ENCODE measurements around the gene APBA2. TPM values are rescaled to one million over a fixed set of nuclear protein-coding genes. Genes with fewer than 3 reads are reported as not detected.

Gene APBA2
- total RNA-seq, 1 experiment from 2014 or later: 12.9 TPM

GRCh38 chr15:28996289-28996688, 110.5 kb downstream of the APBA2 start:
- ChIA-PET POLR2A (ENCODE audit: low non-redundant PET) (no interaction called here), CTCF (no interaction called here)
- no peaks in the 10 kb centered on the region for H3K27me3 ChIP-seq (replicated peaks; ENCODE audit: insufficient read depth, low read depth, low read length, poor library complexity)
- no peak for TF ChIP-seq EZH2 (IDR thresholded peaks at IDR 0.05; ENCODE audit: borderline replicate concordance, low read depth, low read length, poor library complexity, severe bottlenecking)
- TF ChIP-seq CTCF (conservative IDR thresholded peaks at IDR 0.05; ENCODE audit: low read depth, low read length): no peak
- intact Hi-C loops (cut with micrococcal nuclease; ENCODE audit: unreplicated experiment): no loop called here
- no peaks in the 10 kb centered on the region for H3K9me3 ChIP-seq (ENCODE audit: low read depth, low read length, poor library complexity, severe bottlenecking)
- H3K4me1 ChIP-seq (ENCODE audit: insufficient read depth, low read length, poor library complexity, severe bottlenecking): no peaks in the 10 kb centered on the region
- H3K36me3 ChIP-seq (ENCODE audit: insufficient read depth, low read length, poor library complexity, severe bottlenecking): no peaks in the 10 kb centered on the region
- no peak for DNase-seq (ENCODE audit: low spot score)
- no peak overlapping the region for H3K4me3 ChIP-seq (ENCODE audit: low read depth, low read length, poor library complexity, severe bottlenecking)
- no peak overlapping the region for H3K27ac ChIP-seq (ENCODE audit: low read depth, low read length, poor library complexity, severe bottlenecking)
- no TSS peak for BruUV-seq (replicated peaks)

GRCh38 chr15:28996953-28997352, 111.2 kb downstream of the APBA2 start:
- no peaks in the 10 kb centered on the region for H3K9me3 ChIP-seq (ENCODE audit: low read depth, low read length, poor library complexity, severe bottlenecking)
- no peak for DNase-seq (ENCODE audit: low spot score)
- ChIA-PET CTCF (no interaction called here), POLR2A (ENCODE audit: low non-redundant PET) (no interaction called here)
- BruUV-seq (replicated peaks): no TSS peak
- H3K4me3 ChIP-seq (ENCODE audit: low read depth, low read length, poor library complexity, severe bottlenecking): no peak overlapping the region
- no peaks in the 10 kb centered on the region for H3K27me3 ChIP-seq (replicated peaks; ENCODE audit: insufficient read depth, low read depth, low read length, poor library complexity)
- intact Hi-C loops (cut with micrococcal nuclease; ENCODE audit: unreplicated experiment): no loop called here
- no peak overlapping the region for H3K27ac ChIP-seq (ENCODE audit: low read depth, low read length, poor library complexity, severe bottlenecking)
- H3K36me3 ChIP-seq (ENCODE audit: insufficient read depth, low read length, poor library complexity, severe bottlenecking): no peaks in the 10 kb centered on the region
- no peak for TF ChIP-seq CTCF (conservative IDR thresholded peaks at IDR 0.05; ENCODE audit: low read depth, low read length)
- TF ChIP-seq EZH2 (IDR thresholded peaks at IDR 0.05; ENCODE audit: borderline replicate concordance, low read depth, low read length, poor library complexity, severe bottlenecking): no peak
- H3K4me1 ChIP-seq (ENCODE audit: insufficient read depth, low read length, poor library complexity, severe bottlenecking): no peaks in the 10 kb centered on the region

GRCh38 chr15:28997791-28998190, 112.0 kb downstream of the APBA2 start:
- Histone ChIP-seq H3K4me3 (ENCODE audit: low read depth, low read length, poor library complexity, severe bottlenecking) (no peak overlapping the region), H3K9me3 (ENCODE audit: low read depth, low read length, poor library complexity, severe bottlenecking) (no peaks in the 10 kb centered on the region), H3K4me1 (ENCODE audit: insufficient read depth, low read length, poor library complexity, severe bottlenecking) (no peaks in the 10 kb centered on the region), H3K27ac (ENCODE audit: low read depth, low read length, poor library complexity, severe bottlenecking) (no peak overlapping the region), H3K36me3 (ENCODE audit: insufficient read depth, low read length, poor library complexity, severe bottlenecking) (no peaks in the 10 kb centered on the region), H3K27me3 (replicated peaks; ENCODE audit: insufficient read depth, low read depth, low read length, poor library complexity) (no peaks in the 10 kb centered on the region)
- BruUV-seq (replicated peaks): no TSS peak
- TF ChIP-seq CTCF (conservative IDR thresholded peaks at IDR 0.05; ENCODE audit: low read depth, low read length) (no peak), EZH2 (IDR thresholded peaks at IDR 0.05; ENCODE audit: borderline replicate concordance, low read depth, low read length, poor library complexity, severe bottlenecking) (no peak)
- intact Hi-C loops (cut with micrococcal nuclease; ENCODE audit: unreplicated experiment): no loop called here
- ChIA-PET POLR2A (ENCODE audit: low non-redundant PET) (no interaction called here), CTCF (no interaction called here)
- DNase-seq (ENCODE audit: low spot score): no peak
